ENCODE results near the gene AFP.

AFP gene

DNA sequence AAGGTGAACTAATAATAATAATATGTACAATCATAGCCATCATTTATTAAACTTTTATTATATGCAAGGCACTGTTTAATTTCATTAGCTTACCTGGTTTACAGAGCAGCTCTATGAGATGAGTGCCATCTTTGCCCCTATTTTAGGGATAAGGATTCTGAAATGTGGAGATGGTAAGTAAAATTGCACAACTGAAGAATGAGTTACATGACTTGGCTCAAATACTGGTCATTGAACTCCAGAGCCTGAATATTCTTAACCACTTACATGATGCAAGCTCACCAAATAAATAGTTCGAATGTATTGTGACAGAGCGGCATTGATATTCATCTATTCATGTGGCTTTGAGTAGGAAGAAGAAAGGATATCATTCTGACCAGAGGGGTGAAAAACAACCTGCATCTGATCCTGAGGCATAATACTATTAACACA is 20.2 kb upstream of the AFP start:
- DNase-seq, result no peak

DNA sequence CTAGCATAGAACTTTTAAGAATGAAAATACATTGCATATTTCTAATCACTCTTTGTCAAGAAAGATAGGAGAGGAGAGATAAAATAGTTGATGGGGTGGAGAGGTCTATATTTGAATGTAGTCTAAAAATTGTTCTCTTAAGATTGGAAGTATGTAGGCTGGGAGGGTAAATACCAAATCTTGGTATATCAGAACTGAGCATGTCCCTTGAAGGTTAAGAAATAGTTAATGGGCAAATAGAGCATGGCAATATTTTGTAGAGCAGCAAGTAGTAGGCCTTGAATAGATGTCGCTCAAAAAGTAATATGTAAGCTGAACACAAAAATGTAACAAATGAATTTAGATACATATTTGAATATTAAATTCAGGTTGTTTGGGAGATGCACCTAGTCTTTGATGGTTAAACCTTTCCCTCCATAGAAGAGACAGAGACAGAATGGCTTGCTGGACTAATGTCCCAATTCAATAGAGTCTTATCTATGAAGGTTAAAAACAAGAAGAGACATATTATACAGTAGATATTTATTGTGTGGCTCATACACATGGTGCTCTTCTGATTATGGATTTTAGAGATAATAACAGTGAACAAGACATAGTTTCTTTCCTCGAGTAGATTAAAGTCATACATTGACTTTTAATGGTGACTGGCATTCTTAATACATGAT is 19.5 kb upstream of the AFP start:
- DNase-seq, result no peak

- no peak for DNase-seq
Observed at GRCh38 chr4:73417342-73417741, 18.7 kb upstream of the AFP start.

DNA sequence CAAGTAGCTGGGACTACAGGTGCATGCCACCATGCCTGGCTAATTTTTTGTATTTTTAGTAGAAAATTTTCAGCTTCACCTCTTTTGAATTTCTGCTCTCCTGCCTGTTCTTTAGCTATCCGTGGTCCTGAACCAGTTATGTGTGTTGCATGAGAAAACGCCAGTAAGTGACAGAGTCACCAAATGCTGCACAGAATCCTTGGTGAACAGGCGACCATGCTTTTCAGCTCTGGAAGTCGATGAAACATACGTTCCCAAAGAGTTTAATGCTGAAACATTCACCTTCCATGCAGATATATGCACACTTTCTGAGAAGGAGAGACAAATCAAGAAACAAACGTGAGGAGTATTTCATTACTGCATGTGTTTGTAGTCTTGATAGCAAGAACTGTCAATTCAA is 18.0 kb upstream of the AFP start:
- no peak for DNase-seq

- DNase-seq, result no peak
Observed at GRCh38 chr4:73418677-73419076, 17.3 kb upstream of the AFP start.

GRCh38 chr4:73419106-73420038 is 16.6 kb upstream of the AFP start:
- no peak for DNase-seq

DNA sequence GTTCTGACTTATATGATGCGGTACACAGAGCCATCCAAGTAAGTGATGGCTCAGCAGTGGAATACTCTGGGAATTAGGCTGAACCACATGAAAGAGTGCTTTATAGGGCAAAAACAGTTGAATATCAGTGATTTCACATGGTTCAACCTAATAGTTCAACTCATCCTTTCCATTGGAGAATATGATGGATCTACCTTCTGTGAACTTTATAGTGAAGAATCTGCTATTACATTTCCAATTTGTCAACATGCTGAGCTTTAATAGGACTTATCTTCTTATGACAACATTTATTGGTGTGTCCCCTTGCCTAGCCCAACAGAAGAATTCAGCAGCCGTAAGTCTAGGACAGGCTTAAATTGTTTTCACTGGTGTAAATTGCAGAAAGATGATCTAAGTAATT is 15.4 kb upstream of the AFP start:
- DNase-seq, result no peak

- DNase-seq, result no peak
Observed at GRCh38 chr4:73421708-73422457, 14.1 kb upstream of the AFP start.

DNA sequence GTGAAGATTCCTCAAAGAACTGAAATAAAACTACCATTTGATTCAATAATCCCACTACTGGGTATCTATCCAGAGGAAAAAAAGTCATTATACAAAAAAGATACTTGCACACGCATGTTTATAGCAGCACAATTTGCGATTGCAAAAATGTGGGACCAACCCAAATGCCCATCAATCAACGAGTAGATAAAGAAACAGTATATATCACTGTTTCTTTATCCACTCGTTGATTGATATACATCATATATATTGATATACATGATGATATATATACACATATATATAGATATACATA is 13.6 kb upstream of the AFP start:
- no peak for DNase-seq

- no peak for DNase-seq
Observed at GRCh38 chr4:73423184-73423583, 12.8 kb upstream of the AFP start.

- no peak for DNase-seq
Observed at GRCh38 chr4:73426666-73427065, 9.4 kb upstream of the AFP start.

GRCh38 chr4:73429118-73429517 is 6.9 kb upstream of the AFP start:
- no peak for DNase-seq

- DNase-seq, result no peak
Observed at GRCh38 chr4:73429826-73430587, 6.0 kb upstream of the AFP start.

DNA sequence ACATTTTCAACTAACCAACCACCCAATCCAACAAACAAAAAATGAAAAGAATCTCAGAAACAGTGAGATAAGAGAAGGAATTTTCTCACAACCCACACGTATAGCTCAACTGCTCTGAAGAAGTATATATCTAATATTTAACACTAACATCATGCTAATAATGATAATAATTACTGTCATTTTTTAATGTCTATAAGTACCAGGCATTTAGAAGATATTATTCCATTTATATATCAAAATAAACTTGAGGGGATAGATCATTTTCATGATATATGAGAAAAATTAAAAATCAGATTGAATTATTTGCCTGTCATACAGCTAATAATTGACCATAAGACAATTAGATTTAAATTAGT is 4.2 kb upstream of the AFP start:
- DNase-seq, result no peak

- DNase-seq, result no peak
Observed at GRCh38 chr4:73432169-73433000, 3.6 kb upstream of the AFP start.

DNA sequence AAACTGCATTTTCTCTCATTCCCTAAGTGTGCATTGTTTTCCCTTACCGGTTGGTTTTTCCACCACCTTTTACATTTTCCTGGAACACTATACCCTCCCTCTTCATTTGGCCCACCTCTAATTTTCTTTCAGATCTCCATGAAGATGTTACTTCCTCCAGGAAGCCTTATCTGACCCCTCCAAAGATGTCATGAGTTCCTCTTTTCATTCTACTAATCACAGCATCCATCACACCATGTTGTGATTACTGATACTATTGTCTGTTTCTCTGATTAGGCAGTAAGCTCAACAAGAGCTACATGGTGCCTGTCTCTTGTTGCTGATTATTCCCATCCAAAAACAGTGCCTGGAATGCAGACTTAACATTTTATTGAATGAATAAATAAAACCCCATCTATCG is 2.9 kb upstream of the AFP start:
- no peak for DNase-seq

DNA sequence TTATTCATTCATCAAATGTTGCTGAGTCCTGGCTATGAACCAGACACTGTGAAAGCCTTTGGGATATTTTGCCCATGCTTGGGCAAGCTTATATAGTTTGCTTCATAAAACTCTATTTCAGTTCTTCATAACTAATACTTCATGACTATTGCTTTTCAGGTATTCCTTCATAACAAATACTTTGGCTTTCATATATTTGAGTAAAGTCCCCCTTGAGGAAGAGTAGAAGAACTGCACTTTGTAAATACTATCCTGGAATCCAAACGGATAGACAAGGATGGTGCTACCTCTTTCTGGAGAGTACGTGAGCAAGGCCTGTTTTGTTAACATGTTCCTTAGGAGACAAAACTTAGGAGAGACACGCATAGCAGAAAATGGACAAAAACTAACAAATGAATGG is 1.7 kb upstream of the AFP start:
- DNase-seq, result peak; percentile 3

GRCh38 chr4:73436674-73437557 is 895 bp downstream of the AFP start:
- no peak for DNase-seq

GRCh38 chr4:73437558-73437956 is 1.5 kb downstream of the AFP start:
- DNase-seq, result no peak

- DNase-seq, result no peak
Observed at GRCh38 chr4:73438048-73438447, 2.0 kb downstream of the AFP start.

DNA sequence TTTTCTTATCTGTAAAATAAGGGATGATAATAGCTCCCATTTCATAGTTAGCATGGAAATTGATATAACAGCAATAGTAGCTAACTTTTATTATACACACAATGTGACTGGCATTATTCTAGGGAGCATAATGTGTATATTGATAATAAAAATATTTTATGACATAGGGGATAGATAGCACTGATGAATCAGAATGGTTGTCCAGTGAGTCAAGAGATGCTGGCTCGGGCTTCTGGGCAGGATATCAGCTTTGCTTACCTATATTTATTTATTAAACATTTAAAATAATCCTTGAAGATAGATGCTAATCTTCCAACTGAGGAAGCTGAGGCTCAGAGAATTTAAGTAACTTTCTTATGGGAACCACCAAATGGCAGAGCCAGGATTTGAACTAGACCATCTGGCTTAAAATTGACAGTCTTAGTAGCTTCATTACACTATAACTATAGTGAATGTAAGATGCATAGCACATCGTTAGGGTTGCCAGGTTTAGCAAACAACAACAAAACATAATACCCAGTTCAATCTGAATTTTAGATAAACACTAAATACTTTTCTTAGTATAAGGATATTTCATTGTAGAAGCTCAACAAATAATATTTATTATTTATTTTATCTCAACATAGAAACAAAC is 2.7 kb downstream of the AFP start:
- DNase-seq, result peak; percentile 51

All from NCI-H82 (cell line).